Lung microvascular endothelial cell (primary cell): ENCODE results near the gene MYDGF. TPM values are rescaled to one million over a fixed set of nuclear protein-coding genes. Genes with fewer than 3 reads are reported as not detected.
"Not testable (repeated sequence)": the region's sequence is repeated elsewhere in the genome, so short reads cannot be mapped to it uniquely, and the experiment has no call there.

Experiments used
- DNase-seq, 2 donors: peaks; one replicate each; pipeline versions ENCODE4 v3.0.0 to v3.0.0-alpha.2; 2010; ENCODE audit warnings: low read depth in 2 of 2
- total RNA-seq: library from RNA; depleted of rRNA; stranded (reverse); fragments of >200 nt; gene quantifications from 2 replicates; pipeline ENCODE4 v1.2.1, GENCODE V29; 2014

Gene MYDGF
- total RNA-seq, 1 donor from 2014 or later, result 149 TPM

DNA sequence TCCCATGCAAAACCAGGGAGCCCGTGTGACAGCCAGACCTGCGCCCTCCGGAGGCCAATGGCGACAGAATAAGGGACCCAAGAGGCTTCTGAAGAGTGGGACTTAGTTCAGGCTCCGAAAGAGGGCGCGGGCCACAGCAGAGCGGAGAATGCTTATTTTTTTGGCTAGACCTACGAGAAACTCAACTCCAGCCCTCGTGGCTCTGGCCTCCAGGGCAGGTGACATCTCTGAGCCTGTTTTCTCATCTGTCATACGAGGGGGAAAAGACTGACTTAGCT, 30.5 kb upstream of the MYDGF start:
- DNase-seq, result no peak

DNA sequence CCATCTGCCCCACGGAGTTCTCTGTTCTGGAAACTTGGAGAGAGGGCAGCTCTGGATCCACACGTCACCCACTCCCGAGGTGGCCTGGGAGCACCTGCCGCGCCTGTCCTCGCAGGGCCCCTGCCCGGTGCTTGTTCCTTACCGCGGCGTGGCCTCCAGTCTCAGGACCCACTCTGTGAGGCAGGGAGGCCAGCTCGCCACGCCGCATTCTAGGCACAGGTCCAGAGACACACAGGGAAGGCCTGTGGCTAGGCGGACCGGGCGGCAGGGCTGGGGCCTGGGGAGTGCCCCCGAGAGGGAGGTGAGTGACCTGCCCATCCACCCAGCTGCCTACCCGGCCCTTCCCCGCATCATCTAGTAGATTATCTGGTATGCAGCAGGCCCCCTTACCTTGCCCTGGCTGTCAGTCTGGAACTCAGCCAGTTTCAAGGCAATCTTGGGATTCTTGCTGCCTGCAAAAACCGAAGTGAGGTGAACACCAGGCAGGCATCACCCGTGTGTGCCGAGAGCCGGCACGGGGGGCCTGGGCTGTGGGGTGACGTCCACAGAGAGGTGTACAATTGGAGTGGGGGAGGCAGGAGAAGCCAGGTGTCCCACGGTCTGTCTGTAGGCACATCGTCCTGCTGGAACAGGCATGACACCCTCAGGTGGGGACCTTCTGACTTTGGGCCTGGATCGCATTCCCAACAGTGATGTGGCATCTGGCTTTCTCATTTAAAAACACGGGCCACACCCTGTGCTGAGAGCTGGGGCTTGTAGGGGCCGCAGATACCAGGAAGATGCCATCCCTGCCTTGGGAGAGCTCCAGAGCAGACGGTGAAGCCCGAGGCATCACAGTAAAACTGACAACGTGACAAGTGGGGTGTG, 29.9 kb upstream of the MYDGF start:
- DNase-seq, result no peak

GRCh38 chr19:4697304-4697703, 27.2 kb upstream of the MYDGF start:
- no peak for DNase-seq

- peak; percentile 21 to 52 for DNase-seq
Measured at GRCh38 chr19:4695224-4695731, 25.1 kb upstream of the MYDGF start.

DNA sequence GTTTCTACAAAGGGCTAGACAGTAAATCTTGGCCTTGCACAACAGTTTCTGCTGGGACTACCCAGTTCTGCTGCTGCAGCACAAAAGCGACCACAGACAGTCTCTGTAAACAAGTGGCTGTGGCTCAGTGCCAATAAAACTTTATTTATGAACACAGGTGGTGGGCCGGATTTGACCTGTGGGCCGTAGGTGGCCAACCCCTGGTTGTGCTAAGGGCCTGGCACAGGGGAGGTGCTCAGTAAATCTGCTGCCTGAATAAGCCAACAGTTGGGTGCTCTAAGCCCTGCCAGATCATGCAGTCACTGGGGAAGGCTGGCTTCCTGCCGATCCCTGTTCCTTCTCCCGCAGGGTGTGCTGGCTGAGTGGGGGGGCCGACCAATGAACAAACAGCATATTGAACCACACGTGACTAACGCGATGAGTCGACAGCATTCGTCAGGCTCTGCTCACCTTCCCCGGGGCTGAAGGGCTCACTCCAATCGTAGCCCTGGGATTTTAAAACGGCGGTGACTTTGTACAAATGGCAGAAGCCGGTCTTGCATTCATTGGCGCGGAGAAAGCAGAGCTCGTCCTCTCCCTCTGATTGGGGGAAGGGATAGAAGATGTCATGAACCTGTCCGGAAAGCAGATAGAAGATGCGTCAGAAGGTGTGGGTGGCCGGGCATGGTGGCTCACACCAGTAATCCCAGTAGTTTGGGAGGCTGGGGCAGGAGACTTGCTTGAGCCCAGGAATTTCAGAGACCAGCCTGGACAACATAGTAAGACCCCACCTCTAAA, 24.3 kb upstream of the MYDGF start:
- peak; percentile 97 to 98 for DNase-seq

GRCh38 chr19:4693471-4694121, 23.5 kb upstream of the MYDGF start:
- DNase-seq, result no peak

GRCh38 chr19:4693078-4693350, 22.9 kb upstream of the MYDGF start:
- DNase-seq, result no peak

- no peak for DNase-seq
Measured at GRCh38 chr19:4692251-4693077, 22.3 kb upstream of the MYDGF start.

GRCh38 chr19:4691373-4691772, 21.2 kb upstream of the MYDGF start:
- no peak for DNase-seq

DNA sequence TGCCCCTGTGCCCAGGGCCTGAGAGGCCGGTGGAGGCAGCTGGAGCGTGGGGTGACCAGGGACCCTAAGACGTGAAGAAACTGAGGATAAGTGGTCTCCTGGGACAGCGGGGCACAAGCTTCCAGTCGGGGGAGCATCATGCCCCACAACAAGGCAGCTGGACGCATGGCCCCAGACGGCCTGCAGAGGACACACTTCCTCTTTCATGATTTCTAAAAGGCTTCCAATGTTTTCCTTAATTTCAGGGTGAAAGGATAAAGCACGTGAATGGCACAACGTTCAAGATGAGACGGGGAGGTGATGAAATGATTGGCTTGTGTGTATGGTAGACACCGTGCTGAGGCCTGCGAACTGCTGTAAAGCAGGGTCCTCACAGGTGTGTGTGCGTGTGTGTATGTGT, 20.2 kb upstream of the MYDGF start:
- DNase-seq, result no peak

DNA sequence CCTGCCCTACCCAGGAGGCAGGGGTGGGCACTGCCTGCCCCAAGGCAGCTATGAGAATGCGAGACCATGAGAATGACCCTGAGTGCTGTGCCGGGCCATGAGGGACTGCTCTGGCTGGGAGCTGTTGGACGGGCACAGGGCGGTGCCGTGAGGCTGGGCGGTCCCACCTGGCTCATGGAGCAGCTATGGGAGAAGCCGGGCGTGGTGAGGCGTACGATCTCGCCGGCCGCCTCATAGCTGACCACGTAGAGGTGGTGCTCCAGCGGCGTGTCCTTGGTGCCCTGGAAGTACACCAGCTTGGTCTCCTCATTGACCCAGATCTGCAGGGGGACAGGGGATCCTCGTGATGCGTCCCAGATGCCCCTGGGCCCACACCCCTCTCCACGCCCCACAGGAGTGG, 19.3 kb upstream of the MYDGF start:
- DNase-seq, result no peak

DNA sequence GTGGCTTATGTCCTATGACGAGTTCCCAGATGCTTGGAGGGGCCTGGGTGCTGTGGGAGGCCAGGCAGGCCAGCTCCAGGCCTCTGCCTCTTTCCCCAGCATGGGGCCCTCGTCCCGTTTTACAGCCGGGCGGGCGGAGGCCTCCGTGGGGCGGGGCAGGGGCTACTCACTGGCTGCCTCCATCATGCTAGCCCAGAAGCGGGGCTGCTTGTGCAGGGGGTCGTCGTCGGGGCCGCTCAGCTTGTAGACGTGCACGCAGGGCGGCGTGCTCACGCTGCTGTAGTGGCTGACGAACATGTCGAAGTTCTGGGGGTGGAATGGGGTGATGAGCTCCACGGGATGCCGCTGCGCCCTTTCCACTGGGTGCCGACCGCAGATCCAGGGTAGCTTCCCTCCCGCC, 18.4 kb upstream of the MYDGF start:
- no peak for DNase-seq

GRCh38 chr19:4687396-4687795, 17.3 kb upstream of the MYDGF start:
- DNase-seq, result peak in 1 of 2 donors; percentile 60

DNA sequence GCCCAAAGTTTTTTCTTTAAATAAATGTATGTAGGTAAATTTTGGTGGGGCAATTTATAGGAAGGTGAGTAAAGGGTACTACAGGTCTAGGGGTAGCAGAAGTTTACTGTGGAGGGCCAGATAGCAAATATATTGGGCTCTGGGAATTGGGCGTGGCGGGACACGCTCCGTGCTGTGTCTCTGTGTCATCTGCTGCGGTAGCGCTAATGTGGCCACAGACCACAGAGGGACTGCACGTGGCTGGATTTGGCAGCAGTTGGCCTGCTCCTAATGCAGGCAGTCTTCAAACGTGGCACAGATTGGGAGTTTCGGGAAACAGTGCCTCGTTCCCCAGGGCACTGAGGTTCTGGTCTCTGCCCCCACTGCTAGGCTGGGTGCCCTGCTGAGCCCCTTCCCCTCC, 16.6 kb upstream of the MYDGF start:
- no peak for DNase-seq

GRCh38 chr19:4684312-4685095, 14.4 kb upstream of the MYDGF start:
- no peak for DNase-seq

DNA sequence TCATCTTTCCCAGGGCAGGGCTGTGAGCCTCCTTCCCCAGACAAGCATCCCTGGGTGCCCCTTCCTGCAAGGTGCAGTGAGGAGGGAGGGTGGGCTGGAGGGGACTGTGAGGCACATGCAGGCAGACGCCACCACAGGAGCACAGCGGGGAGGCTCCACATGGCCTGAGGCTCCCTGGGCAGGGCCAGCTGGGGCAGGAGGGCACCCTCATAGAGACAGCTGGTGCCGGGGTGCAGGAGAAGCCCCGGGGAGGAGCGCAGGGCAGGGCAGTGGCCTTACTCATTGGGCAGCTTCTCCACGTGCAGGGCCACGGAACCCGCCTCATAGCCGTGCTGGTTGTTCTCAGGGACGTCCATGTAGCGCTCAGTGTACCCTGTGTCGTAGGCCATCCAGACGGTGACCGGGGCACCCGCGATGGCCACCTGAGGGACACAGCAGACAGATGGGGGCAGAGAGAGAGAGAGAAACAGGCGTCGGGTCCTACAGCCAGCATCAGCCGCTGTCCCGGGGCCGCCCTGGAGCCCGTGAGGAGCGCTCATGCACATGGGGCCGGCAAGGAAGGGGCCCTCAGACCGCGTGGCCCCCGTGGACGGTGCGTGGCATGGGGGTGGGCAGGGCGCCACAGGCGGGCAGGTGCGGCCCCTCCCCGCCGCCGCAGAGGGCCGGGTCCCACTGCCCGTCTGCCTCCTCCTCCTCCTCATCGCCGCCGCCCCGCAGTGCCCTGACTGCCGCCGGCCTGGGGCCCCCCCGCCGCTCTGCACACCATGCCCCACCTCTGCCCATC, 12.5 kb upstream of the MYDGF start:
- no peak for DNase-seq

DNA sequence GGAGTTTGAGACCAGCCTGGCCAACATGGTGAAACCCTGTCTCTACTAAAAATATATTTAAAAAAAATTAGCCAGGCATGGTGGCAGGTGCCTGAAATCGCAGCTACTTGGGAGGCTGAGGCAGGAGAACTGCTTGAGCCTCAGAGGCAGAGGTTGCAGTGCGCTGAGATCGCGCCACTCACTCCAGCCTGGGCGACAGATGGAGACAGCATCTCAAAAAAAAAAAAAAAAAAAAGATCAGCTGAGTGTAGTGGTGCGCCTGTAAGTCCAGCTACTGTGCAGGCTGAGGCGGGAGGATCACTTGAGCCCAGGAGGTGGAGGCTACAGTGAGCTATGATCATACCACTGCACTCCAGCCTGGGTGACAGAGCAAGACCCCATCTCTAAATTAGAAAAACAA, 9.9 kb upstream of the MYDGF start:
- not testable (repeated sequence) for DNase-seq

- DNase-seq, result peak; percentile 16 to 53
Measured at GRCh38 chr19:4678881-4679790, 9.0 kb upstream of the MYDGF start.
